HG03469 (cell line): Measurements from ENCODE around the gene E2F1.

Experiments
- ATAC-seq: cut with Tn5 transposase; IDR thresholded peaks from one replicate; pipeline ENCODE4 v1.9.1; 2021; ENCODE audit warnings: mild to moderate bottlenecking, moderate library complexity, moderate number of reproducible peaks; ENCODE audit not compliant: unreplicated experiment

The E2F1 gene

GRCh38 chr20:33673114-33673409 lies 13.1 kb downstream of the E2F1 start:
- no peak for ATAC-seq

GRCh38 chr20:33672426-33673113 lies 13.6 kb downstream of the E2F1 start:
- ATAC-seq: no peak

- ATAC-seq: no peak
These were observed 14.5 kb downstream of the E2F1 start for GRCh38 chr20:33671573-33672288.

DNA sequence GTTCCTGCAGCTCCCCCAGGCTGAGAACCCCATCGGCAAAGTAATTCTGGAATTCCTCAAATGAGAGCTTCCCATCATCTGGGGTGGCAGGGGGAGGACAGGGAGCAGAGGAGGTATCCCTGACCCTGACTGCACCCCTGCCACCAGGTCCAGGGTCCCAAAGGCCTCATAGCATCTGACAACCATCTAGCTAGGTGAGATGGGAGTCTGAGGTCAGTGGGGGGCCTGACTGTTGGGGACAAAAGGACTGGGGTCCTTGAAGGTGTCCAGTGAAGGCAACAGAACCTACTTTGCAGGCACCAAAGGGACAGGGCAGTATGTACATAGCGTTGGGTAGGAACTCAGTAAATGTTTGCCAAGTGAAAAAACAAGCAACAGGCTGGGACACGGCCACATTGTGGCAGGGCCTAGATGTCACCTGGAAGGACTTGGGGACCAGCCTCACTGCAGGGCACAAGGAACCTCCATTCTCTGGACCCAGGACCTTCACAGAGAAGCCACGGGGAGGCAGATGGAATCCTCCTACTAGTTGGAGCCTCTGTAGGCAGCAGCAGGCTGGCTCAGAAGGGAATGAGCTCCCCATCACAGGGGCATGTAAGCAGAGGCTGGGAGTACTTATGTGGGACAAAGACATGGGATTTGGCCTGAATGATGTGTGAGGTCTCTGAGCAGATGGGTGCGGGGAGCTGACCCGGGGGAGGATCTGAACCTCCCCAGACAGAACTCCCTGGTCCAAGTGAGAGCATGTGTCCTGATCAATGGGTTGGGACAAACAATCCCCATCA lies 15.3 kb downstream of the E2F1 start:
- no peak for ATAC-seq

DNA sequence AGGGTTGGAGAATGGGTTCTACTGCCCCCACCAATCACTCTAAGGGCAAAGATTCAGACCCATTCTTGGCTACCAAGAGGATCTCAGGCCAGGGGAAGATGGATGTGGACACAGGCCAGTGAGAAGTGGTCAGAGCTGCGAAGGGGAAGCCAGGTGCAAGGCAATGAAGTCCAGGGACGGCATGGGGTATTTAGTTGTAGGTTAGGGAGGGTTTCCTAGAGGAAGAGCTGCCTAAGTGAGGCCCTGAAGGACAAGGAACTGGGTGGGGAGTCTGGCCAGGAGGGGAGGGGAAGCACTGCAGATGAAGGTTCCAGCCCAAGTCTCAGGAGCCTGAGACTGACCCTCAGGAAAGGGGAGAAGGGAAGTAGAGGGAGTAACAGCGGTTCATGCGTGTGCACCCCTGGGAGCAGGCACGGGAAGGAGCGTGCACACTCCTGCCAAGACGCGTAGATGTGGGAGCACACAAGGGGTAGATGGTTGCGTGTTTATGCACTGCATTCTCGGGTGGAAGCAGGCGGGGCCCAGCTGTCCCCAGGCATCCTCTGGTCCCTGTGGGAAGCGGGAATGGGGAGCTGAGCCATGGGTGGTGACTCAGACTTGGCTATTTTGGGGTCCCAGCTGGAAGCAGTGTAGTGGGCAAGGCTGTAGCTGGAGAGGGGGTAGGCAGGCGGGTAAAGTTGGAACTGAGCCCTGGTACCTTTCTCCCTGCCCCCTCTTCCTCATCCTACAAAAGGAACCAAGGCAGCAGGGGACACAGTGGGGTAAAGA lies 16.1 kb downstream of the E2F1 start:
- no peak for ATAC-seq

DNA sequence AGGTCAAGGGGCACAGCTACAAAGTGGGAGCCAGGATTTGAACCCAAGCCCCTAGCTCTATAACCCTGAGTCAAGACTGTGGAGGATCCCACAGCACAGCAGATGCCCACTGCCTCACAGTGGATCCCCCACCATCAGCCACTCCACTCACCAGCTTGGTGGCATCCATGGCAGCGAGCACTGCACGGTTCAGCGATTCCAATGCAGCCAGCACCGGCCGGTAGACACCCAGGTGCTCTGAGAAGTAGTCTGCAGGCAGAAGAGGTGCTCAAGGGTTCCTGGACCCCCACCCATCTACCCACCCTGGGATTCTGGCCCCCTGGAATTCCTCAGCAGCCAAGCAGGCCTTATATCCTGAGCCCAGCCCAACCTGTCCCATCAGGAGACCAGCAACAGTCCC lies 17.0 kb downstream of the E2F1 start:
- ATAC-seq: no peak

DNA sequence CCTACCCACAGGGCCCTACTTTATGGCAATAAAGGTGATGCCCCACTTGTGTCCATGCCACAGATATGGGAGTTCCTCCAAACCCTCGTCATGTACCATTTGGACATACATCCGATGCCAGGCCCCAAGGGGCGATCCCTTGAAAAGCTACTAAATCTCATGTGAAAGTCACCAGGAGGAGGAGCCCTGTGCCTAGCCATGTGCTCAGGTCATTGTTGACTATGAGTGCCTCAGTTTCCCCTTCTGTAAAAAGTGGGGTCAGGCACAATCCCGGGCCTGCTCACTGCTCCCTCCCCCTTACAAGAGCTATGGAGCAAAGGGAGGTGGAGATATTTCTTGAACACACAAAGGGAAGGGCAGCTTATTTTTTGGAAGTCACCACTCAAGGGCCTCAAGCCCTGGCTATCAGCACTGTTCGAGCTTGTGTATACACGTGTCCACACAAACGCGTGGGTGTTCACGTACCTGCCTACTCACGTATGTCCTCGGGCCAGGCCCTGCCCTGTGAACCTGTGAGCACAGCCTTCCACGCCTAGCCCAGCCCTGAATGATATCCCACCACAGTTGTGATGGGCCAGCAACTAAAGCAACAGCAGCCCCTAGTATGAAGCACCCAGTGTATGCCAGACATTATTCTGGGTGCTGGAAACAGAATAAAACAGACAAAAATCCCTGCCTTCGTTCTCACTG lies 17.6 kb downstream of the E2F1 start:
- no peak for ATAC-seq

GRCh38 chr20:33667676-33668465 lies 18.3 kb downstream of the E2F1 start:
- no peak for ATAC-seq

DNA sequence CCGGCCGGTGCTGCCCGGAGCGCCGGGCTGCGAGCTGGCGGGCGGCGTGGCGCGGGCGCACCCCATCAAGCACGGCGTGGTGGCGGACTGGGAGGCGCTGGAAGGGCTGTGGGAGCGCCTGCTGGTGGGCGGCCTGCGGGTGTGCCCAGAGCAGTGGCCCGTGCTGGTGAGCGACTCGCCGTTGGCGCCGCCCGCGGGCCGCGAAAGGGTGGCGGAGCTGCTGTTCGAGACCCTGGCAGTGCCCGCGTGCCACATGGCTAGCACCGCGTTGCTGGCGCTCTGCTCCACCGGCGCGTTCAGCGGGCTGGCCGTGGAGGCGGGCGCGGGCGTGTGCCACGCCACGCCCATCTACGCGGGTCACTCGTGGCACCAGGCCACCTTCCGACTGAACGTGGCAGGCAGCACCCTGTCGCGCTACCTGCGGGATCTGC lies 18.9 kb downstream of the E2F1 start:
- no peak for ATAC-seq

GRCh38 chr20:33666293-33667244 lies 19.6 kb downstream of the E2F1 start, which contains the start of gene ACTL10:
TSS of gene ACTL10 (plus strand) at chr20:33666943. CDS start at chr20:33667498, 555 bp downstream.
- ATAC-seq: peak; percentile 55

GRCh38 chr20:33664762-33665144 lies 21.4 kb downstream of the E2F1 start:
- ATAC-seq: no peak

- ATAC-seq: no peak
These were observed 22.0 kb downstream of the E2F1 start for GRCh38 chr20:33664085-33664761.

GRCh38 chr20:33663161-33664084 lies 22.8 kb downstream of the E2F1 start:
- no peak for ATAC-seq

- ATAC-seq: no peak
These were observed 24.0 kb downstream of the E2F1 start, which contains the start of gene C20orf144 for GRCh38 chr20:33662172-33662571. TSS of gene C20orf144 (plus strand) at chr20:33662327. CDS start at chr20:33662346, 19 bp downstream.

DNA sequence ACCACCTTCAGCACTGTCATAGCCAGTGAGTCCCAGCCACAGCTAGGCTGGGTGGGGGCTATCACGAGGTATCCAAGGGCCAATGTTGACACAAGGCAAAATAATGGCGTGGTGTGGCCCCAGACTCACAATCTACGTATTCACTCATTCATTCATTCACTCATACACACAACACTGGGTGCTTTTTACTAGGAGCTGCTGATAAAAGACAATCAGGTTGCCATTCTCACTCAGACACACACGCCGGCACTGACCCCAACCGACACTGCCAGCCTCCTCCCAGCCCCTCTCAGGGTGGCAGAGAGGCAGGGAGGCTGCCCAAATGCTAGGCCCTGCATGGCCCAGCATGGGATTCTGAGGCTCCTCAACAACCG lies 25.5 kb downstream of the E2F1 start:
- ATAC-seq: no peak

DNA sequence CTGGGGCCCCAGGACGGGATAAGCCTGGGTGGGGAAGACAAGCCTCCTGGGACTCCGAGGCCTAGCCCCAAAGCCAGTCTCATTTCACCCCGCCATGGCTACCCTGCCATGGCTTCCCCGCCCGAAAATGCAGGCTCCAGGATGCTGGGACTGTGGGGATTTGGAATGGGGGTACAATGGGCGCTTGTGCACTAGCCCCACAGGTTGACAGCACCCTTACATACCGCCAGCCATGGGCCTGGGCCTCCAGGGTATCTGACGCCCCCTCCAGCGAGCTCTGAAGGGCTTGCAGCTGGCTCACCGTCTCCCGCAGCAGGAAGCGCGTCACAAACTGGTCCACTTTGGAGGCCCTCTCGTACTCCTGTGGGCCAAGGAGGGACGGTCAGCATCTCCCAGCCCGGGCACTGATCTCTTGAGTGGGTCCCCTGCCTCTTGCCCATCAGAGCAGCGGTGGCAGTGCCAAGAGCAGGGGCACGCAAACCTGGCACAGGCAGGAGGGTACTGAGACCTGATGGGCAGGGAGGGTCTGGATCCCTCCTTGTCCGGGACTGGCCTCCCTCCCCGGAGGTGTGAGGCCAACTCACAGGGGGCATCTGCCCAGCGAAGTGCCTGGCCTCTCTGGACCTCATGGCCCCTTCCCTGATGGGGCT lies 26.0 kb downstream of the E2F1 start:
- no peak for ATAC-seq
